HG02678 (cell line): ENCODE measurements around the gene AQP10.
"Not testable (repeated sequence)": the region's sequence is repeated elsewhere in the genome, so short reads cannot be mapped to it uniquely, and the experiment has no call there.

ENCODE experiments used
- ATAC-seq: cut with Tn5 transposase; IDR thresholded peaks from one replicate; pipeline ENCODE4 v1.9.1; 2021; ENCODE audit warnings: mild to moderate bottlenecking, moderate library complexity; ENCODE audit not compliant: unreplicated experiment

AQP10 gene, protein sequence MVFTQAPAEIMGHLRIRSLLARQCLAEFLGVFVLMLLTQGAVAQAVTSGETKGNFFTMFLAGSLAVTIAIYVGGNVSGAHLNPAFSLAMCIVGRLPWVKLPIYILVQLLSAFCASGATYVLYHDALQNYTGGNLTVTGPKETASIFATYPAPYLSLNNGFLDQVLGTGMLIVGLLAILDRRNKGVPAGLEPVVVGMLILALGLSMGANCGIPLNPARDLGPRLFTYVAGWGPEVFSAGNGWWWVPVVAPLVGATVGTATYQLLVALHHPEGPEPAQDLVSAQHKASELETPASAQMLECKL

DNA sequence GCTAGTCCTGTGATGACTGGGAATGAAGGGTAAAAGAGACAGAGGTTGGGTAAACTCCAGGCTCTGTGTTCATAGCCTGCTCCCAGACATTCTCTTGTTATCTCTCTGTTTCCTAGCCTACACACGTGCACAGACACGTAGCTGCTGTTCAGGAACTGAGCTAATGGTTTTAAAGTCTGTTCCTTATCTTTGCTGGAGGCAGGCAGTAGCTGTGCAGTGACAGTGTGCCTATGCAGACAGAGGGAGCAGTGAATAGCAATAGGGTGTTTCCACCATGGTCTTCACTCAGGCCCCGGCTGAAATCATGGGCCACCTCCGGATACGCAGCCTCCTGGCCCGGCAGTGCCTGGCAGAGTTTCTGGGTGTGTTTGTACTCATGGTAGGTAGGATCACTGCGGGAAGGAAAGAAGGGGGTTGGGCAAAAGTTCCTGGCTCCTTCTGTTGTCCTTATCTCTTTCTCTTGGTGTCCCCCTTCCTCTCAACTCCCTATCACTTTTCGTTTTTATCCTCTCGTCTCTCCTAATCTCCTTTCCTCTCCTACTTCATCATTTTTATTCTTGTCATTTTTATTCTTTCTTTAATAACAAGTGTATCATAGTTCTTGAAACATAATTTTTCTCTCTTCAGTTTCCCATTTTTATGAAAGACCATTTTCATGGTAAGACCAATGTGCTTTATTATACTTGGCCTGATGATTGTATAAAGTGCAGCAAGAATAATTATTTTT is at the start of gene AQP10:
Gene AQP10 (plus strand): TSS at position 212 of the 727 bp plus-strand sequence. CDS start 63 bp downstream, at position 275.
- ATAC-seq, result no peak

DNA sequence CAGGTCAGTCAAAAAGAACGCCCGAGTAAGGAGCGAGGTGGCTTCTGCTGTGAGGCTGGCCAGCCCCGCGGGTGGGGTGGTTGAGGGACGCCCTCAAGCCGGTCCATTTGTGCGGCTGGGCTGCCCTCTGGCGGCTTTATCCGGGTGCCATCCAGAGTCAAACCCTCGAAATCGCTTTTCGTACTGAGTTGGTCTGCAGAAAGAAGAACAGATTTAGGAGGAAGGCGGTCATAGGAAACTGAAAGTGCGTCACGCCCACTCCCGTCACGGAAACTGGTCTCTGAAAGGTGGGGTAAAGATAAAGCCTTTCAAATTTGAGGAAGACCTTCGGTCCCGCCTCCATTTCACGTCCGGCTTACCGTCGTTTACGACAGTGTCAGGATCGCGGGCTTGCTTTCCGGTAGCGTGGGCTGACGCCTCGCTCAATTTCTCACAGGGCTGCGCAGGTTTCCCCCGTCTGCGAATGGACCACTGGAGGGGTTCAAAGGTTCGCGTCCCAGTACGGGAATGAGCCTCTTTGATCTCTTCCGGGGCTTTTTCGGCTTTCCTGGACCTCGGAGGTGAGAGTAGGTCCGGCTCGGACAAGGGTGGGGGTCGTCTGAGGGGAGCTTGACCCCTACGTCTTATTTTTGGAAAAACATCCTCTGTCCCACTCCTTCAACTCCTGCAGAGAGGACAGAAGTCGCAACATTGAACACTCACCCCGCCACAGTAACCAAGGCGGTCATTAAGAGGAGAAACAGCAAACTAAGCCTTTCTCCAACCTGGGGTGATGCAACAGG is 48.5 kb upstream of the AQP10 start, which contains the start of gene HAX1:
Gene HAX1 (plus strand): TSS at position 413 of the 782 bp plus-strand sequence. CDS start 95 bp downstream, at position 508.
- ATAC-seq, result peak; percentile 83

DNA sequence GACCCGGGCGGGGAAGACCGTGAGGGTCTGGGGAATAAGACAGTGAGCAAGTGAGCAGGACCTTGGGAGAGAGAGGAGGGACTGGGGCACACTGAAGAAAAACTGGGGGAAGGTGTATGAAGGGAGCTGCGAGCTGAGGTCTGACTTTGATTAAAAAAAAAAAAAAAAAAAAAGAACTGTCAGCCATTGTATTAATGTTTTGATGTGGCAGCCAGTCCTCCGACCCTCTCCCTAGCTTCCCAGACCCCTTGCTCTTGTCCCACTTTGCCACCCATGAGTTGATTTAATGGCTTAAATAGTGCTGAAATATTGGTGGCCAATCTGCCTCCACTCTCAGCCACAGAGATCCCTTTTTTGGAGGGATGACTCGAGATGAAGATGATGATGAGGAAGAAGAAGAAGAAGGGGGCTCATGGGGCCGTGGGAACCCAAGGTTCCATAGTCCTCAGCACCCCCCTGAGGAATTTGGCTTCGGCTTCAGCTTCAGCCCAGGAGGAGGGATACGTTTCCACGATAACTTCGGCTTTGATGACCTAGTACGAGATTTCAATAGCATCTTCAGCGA is 47.8 kb upstream of the AQP10 start:
- ATAC-seq, result no peak

DNA sequence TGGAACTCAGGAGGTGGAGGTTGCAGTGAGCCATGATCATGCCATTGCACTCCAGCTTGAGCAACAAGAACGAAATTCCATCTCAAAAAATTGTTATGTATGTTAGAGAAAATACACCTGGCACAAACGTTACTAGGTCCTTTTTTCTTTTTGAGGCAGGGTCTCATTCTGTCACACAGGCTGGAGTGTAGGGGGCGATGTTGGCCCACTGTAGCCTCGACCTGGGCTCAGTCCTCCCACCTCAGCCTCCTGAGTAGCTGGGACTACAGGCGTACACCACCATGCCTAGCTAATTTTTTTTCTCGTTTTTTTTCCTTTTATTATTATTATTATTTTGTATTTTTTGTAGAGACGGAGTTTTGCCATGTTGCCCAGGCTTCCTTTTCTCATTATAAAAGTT is 44.1 kb upstream of the AQP10 start:
- ATAC-seq, result no peak

DNA sequence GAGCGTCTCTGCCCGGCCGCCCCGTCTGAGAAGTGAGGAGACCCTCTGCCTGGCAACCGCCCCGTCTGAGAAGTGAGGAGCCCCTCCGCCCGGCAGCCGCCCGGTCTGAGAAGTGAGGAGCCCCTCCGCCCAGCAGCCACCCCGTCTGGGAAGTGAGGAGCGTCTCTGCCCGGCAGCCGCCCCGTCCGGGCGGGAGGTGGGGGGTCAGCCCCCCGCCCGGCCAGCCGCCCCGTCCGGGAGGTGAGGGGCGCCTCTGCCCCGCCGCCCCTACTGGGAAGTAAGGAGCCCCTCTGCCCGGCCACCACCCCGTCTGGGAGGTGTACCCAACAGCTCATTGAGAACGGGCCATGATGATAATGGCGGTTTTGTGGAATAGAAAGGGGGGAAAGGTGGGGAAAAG is 33.3 kb upstream of the AQP10 start:
- ATAC-seq, result not testable (repeated sequence)

DNA sequence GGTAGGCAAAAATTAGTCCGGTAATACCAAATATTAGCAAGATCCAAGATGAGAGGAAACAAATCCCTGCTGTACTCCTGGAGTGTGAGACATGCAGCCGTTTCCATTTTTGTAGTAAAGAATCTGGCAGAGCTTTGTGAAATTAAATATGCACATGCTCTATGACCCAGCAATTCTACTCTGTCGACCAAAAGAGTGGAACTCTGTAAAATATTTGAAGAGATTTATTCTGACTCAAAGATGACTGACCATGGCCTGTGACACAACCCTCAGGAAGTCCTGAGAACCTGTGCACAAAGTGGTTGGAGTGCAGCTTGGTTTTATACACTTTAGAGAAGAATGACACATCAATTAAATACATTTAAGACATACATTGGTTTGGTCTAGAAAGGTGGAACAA is 32.2 kb upstream of the AQP10 start:
- no peak for ATAC-seq

DNA sequence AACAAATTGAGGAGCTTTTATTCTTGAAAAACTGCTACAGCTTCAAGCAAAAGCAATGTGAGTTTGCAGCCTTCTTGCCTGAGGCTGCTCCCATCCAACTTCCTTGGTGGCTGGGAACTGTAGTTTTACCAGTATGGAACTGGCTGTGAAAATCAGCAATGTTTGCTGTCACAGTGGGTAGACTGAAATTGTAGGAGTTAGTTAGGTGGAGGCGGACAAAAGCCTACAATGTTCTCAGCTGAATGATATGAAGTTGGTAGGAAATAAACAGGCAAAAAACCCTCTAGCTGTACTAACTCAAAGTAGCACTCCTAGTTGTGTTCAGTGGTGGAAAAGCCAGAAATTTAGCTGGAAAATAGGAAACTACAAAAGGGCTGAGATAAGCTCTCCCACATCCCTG is 30.0 kb upstream of the AQP10 start:
- ATAC-seq, result no peak

DNA sequence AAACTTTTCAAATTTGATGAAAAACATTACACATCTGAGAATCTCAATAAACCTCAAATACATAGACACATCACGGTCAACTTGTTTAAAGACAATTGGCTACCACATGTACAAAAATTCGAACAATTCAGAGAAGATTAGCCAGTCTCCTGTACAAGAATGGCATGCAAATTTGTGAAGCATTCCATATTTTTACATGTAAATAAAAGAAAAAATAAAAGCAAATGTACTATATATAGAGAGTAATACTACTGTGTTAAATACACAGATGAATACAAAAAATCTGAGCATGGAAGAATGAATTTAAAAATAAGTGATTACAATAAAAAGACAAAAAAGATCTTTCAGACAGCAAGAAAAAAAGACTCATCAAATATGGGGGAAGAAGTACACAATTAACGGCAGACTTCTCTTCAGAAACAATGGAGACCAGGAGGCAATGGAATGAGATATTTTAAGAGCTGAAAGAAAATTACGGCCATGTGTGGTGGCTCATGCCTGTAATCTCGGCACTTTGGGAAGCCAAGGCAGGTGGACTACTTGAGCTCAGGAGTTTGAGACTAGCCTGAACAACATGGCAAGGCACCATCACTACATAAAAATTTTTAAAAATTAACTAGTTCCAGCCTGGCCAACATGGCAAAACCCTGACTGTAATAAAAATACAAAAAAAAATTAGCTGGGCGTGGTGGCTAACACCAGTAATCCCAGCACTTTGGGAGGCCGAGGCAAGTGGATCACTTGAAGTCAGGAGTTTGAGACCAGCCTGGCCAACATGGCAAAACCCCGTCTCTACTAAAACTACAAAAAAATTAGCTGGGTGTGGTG is 25.3 kb upstream of the AQP10 start:
- no peak for ATAC-seq

DNA sequence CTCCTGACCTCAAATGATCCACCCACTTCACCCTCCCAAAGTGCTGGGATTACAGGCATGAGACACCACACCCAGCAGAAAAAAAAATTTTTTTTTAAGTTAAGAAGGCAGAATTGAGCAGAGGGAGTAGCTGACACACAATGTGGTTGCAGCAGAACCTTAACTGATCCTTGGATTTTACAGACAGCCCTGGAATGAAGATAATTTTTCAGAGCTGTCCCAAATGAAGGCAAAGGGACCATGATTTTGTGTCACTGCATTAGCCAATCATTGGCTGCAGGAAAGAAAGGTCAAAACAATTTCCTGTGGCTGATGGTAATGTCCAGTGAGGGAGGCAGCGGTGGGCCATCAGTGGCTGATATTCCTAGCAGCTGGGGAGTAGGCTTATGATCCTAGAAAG is 19.3 kb upstream of the AQP10 start:
- no peak for ATAC-seq

DNA sequence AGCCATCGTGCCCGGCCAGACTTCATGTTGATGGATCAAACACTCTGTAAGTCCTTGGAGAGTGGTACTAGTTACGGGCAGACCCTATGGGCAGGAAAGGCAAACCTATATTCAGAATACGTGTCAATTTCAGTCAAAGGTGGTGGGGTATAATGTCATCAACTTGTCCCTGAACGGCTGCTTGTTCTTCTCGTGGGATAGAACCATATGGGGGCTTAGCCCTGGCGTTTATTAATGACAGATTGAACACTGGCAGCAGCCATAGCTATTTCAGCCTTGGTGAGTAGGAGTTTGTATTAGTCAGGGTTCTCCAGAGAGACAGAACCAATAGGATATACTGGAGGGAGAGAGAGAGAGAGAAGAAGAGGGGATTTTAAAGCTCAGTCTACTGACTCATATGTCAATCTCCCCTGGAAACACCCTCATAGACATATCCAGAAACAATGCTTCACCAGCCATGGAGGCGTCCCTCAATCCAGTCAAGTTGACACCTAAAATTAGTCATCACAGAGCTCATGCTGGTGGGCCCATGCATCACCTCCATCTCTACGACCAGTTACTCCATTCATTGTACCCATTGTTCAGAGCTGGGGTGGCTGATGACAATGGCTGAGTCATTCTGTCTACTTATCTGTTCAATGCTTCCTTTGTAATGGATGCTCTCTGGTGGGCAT is 16.1 kb upstream of the AQP10 start:
- ATAC-seq, result no peak

DNA sequence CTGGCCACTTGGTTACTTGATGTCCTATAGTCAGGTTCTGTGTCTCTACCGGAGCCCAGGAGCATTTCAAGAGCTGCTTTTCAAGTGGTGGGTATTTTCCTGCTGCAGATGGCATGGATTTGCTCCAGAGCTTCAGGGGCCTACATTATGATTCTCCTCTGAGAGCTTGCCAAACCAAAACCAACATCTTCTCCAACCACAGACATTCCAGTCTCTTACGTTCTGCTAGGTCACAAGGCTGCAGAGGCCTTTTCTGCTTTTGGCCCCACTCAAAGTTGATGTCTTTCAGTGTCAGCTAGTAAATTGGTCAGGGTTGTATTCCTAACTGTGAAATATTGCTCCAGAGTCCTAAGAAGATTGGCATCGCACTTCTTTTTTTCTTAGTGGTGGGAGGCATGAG is 14.7 kb upstream of the AQP10 start:
- ATAC-seq, result no peak

DNA sequence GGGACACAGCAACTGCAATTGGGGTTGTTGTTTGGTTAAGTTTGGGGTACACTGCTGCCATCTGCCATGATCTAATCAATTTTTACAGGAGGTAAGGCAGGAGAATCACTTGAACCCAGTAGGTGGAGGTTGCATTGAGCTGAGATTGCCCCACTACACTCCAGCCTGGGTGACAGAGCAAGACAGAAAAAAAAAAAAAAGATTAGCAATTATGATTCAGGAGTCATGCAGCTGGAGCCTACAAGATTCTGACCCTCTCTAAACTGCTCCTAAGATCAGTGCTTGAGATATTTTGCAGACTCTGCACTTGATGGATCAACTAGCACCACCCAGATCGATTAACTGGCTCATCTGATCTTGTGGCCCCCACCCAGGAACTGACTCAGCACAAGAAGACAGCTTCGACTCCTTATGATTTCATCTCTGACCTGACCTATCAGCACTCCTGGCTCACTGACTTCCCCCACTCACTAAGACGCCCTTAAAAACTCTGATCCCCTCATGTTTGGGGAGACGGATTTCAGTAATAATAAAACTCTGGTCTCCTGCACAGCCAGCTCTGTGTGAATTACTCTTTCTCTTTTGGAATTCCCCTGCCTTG is 13.1 kb upstream of the AQP10 start:
- not testable (repeated sequence) for ATAC-seq

DNA sequence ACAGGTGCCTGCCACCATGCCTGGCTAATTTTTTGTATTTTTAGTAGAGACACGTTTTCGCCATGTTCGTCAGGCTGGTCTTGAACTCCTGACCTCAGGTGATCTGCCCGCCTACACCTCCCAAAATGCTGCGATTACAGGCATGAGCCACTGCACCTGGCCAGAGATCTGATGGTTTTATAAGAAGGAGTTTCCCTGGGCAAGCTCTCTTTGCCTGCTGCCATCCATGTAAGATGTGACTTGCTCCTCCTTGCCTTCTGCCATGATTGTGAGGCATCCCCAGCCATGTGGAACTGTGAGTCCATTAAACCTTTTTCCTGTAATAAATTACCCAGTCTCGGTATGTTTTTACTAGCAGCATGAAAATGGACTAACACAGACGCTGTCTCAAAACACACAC is 11.8 kb upstream of the AQP10 start:
- ATAC-seq, result not testable (repeated sequence)

DNA sequence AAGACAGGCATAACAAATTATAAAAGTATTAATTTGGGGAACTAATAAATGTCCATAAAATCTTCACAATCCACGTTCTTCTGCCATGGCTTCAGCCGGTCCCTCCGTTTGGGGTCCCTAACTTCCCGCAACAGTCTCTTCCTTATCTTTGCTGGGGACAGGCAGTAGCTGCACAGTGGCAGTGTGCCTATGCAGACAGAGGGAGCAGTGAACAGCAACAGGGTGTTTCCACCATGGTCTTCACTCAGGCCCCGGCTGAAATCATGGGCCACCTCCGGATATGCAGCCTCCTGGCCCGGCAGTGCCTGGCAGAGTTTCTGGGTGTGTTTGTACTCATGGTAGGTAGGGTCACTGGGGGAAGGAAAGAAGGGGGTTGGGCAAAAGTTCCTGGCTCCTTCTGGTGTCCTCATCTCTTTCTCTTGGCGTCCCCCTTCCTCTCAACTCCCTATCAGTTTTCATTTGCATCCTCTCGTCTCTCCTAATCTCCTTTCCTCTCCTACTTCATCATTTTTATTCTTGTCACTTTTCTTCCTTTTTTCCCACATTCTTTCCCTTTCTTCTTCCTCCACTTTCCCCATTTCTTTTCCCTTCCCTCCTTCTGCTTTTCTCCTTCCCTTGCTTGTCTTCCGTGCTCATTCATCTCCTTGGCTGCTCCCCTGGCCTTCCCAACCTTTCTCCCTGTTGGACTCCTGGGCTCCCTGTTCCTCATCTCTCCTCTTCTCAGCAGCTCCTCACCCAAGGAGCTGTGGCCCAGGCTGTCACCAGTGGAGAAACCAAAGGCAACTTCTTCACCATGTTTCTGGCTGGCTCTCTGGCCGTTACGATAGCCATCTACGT is 8.4 kb upstream of the AQP10 start:
- ATAC-seq, result not testable (repeated sequence)

DNA sequence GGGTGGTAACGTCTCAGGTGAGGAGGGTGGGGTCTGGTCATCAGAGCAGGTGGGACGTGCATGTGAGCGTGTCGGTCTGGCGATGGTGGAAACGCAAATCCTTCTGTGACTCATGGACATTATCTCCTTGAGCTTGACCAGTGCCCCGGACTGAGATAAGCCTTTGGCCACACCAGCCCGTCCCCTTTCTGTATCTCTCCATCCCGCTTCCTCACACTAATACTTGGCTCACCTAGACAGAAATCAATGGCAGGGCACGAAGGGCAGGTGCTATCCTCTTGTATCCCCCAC is 7.9 kb upstream of the AQP10 start:
- no peak for ATAC-seq

DNA sequence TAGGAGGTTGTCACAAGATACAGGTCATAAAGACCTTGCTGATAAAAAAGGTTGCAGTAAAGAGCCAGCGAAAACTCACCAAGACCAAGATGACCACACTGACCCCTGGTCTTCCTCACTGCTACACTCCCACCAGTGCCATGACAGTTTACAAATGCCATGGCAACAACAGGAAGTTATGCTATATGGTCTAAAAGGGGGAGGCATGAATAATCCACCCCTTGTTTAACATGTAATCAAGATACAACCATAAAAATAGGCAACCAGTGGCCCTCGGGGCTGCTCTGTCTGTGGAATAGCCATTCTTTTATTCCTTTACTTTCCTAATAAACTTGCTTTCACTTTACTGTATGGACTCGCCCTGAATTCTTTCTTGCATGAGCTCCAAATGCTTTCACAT is 6.7 kb upstream of the AQP10 start:
- not testable (repeated sequence) for ATAC-seq

DNA sequence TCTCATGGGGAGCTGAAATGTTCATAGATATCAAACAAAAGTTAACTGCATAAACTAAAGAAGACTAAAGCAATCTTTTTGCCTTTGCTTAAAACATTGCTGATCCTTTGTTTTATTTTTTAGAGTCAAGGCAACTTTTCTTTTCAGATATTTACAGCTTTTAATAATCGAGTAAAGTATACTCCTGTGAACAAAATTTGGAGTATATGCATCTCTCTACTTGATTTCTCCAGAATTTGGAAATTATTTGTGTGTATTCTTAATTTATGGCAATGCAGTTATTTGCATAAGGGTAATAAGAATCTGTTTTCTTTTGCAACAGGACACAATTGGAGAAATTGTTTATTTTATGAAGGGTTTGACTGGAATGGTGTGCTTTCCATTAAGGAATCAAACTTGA is 4.2 kb upstream of the AQP10 start:
- ATAC-seq, result no peak

DNA sequence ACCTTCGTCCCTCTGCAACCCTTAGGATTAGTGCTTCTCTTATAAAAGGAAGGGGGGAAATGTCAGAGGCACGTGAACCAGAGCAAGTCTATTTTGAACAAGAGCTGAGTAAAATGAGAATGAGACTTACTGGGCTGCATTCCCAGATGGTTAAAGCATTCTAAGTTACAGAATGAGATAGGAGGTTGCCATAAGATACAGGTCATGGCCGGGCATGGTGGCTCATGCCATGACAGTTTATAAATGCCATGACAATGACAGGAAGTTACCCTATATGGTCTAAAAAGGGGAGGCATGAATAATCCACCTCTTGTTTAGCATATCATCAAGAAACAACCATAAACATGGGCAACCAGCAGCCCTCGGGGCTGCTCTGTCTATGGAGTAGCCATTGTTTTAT is 2.5 kb upstream of the AQP10 start:
- no peak for ATAC-seq

DNA sequence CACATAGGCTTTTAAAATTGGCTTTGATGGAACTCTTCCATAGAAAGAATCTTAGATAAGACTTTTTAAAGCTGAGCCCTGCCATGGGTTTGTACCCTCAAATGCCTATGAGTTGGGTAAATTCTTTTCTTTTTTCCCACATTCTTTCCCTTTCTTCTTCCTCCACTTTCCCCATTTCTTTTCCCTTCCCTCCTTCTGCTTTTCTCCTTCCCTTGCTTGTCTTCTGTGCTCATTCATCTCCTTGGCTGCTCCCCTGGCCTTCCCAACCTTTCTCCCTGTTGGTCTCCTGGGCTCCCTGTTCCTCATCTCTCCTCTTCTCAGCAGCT is 679 bp downstream of the AQP10 start:
- ATAC-seq, result not testable (repeated sequence)
